ENCODE results near the gene IGIP.

Gene IGIP

GRCh38 chr5:140140435-140140834 lies 14.7 kb downstream of the IGIP start:
- Mint-ChIP-seq H3K36me3 (ENCODE audit: low read depth) (no peaks in the 10 kb centered on the region), H3K4me3 (no peak overlapping the region), H3K9me3 (no peaks in the 10 kb centered on the region), H3K27ac (no peak overlapping the region), H3K4me1 (ENCODE audit: low read depth) (peaks cover 18% of the 10 kb centered on the region), H3K27me3 (peaks cover 22% of the 10 kb centered on the region)
- intact Hi-C loops (cut with micrococcal nuclease) = no loop called here

- H3K4me3 Mint-ChIP-seq = no peak overlapping the region
- intact Hi-C loops (cut with micrococcal nuclease) = no loop called here
These were observed 15.5 kb downstream of the IGIP start for GRCh38 chr5:140141241-140141640.

GRCh38 chr5:140142246-140142645 lies 16.5 kb downstream of the IGIP start:
- intact Hi-C loops (cut with micrococcal nuclease) = no loop called here
- Mint-ChIP-seq H3K9me3 (no peaks in the 10 kb centered on the region), H3K36me3 (ENCODE audit: low read depth) (no peaks in the 10 kb centered on the region), H3K4me1 (ENCODE audit: low read depth) (peaks cover 31% of the 10 kb centered on the region), H3K4me3 (no peak overlapping the region), H3K27me3 (peaks cover 39% of the 10 kb centered on the region), H3K27ac (no peak overlapping the region)

More at GRCh38 chr5:140141241-140141640, 15.5 kb downstream of the IGIP start:
- Mint-ChIP-seq H3K27ac (no peak overlapping the region), H3K9me3 (no peaks in the 10 kb centered on the region), H3K27me3 (peaks cover 29% of the 10 kb centered on the region), H3K4me1 (ENCODE audit: low read depth) (peaks cover 25% of the 10 kb centered on the region), H3K36me3 (ENCODE audit: low read depth) (no peaks in the 10 kb centered on the region)

GRCh38 chr5:140142856-140143255 lies 17.1 kb downstream of the IGIP start:
- no peaks in the 10 kb centered on the region for H3K36me3 Mint-ChIP-seq (ENCODE audit: low read depth)
- no peak overlapping the region for H3K27ac Mint-ChIP-seq
- peaks cover 31% of the 10 kb centered on the region for H3K4me1 Mint-ChIP-seq (ENCODE audit: low read depth)
- H3K9me3 Mint-ChIP-seq = no peaks in the 10 kb centered on the region
- intact Hi-C loops (cut with micrococcal nuclease) = no loop called here
- H3K4me3 Mint-ChIP-seq = no peak overlapping the region
- peaks cover 45% of the 10 kb centered on the region for H3K27me3 Mint-ChIP-seq

GRCh38 chr5:140143521-140144258 lies 18.0 kb downstream of the IGIP start:
- Mint-ChIP-seq H3K36me3 (ENCODE audit: low read depth) (no peaks in the 10 kb centered on the region), H3K4me3 (no peak overlapping the region), H3K27ac (no peak overlapping the region), H3K27me3 (peaks cover 53% of the 10 kb centered on the region), H3K9me3 (no peaks in the 10 kb centered on the region), H3K4me1 (ENCODE audit: low read depth) (peaks cover 31% of the 10 kb centered on the region)
- intact Hi-C loops (cut with micrococcal nuclease) = loop anchor here (2.0 kb wide), 1 partner anchor 29 kb away; the partner anchor contains the start of gene PURA

GRCh38 chr5:140145256-140145655 lies 19.5 kb downstream of the IGIP start:
- peaks cover 31% of the 10 kb centered on the region for H3K4me1 Mint-ChIP-seq (ENCODE audit: low read depth)
- peaks cover 50% of the 10 kb centered on the region for H3K27me3 Mint-ChIP-seq
- H3K4me3 Mint-ChIP-seq = peak overlapping the region; percentile 59
- H3K27ac Mint-ChIP-seq = no peak overlapping the region
- intact Hi-C loops (cut with micrococcal nuclease) = loop anchor here (2.0 kb wide), 1 partner anchor 30 kb away; the partner anchor contains the start of gene PURA
- H3K9me3 Mint-ChIP-seq = no peaks in the 10 kb centered on the region
- H3K36me3 Mint-ChIP-seq (ENCODE audit: low read depth) = no peaks in the 10 kb centered on the region

- no peaks in the 10 kb centered on the region for H3K9me3 Mint-ChIP-seq
- H3K4me1 Mint-ChIP-seq (ENCODE audit: low read depth) = peaks cover 31% of the 10 kb centered on the region
- H3K4me3 Mint-ChIP-seq = peak overlapping the region; percentile 59
- peaks cover 50% of the 10 kb centered on the region for H3K27me3 Mint-ChIP-seq
- intact Hi-C loops (cut with micrococcal nuclease) = loop anchor here (1.0 to 2.0 kb wide), 2 partner anchors 11 to 31 kb away; partner anchors contain the start of gene PURA
- no peaks in the 10 kb centered on the region for H3K36me3 Mint-ChIP-seq (ENCODE audit: low read depth)
- peak overlapping the region; percentile 56 for H3K27ac Mint-ChIP-seq
These were observed 20.2 kb downstream of the IGIP start for GRCh38 chr5:140145818-140146522.

GRCh38 chr5:140146523-140146842 lies 20.7 kb downstream of the IGIP start:
- H3K27me3 Mint-ChIP-seq = peaks cover 50% of the 10 kb centered on the region

GRCh38 chr5:140147460-140147859 lies 21.7 kb downstream of the IGIP start:
- Mint-ChIP-seq H3K9me3 (no peaks in the 10 kb centered on the region), H3K27ac (no peak overlapping the region), H3K4me1 (ENCODE audit: low read depth) (peaks cover 31% of the 10 kb centered on the region), H3K4me3 (no peak overlapping the region), H3K27me3 (peaks cover 50% of the 10 kb centered on the region), H3K36me3 (ENCODE audit: low read depth) (no peaks in the 10 kb centered on the region)
- intact Hi-C loops (cut with micrococcal nuclease) = no loop called here

More at GRCh38 chr5:140146523-140146842, 20.7 kb downstream of the IGIP start:
- H3K9me3 Mint-ChIP-seq = no peaks in the 10 kb centered on the region
- intact Hi-C loops (cut with micrococcal nuclease) = loop anchor here (1.0 kb wide), 1 partner anchor 11 kb away; no protein-coding TSS in a partner anchor
- peak overlapping the region; percentile 59 for H3K4me3 Mint-ChIP-seq
- H3K27ac Mint-ChIP-seq = peak overlapping the region; percentile 56
- peaks cover 31% of the 10 kb centered on the region for H3K4me1 Mint-ChIP-seq (ENCODE audit: low read depth)
- H3K36me3 Mint-ChIP-seq (ENCODE audit: low read depth) = no peaks in the 10 kb centered on the region

GRCh38 chr5:140148508-140148907 lies 22.8 kb downstream of the IGIP start:
- Mint-ChIP-seq H3K27me3 (peaks cover 46% of the 10 kb centered on the region), H3K4me3 (no peak overlapping the region), H3K9me3 (no peaks in the 10 kb centered on the region), H3K4me1 (ENCODE audit: low read depth) (peaks cover 37% of the 10 kb centered on the region), H3K36me3 (ENCODE audit: low read depth) (no peaks in the 10 kb centered on the region), H3K27ac (no peak overlapping the region)
- intact Hi-C loops (cut with micrococcal nuclease) = no loop called here

- intact Hi-C loops (cut with micrococcal nuclease) = no loop called here
- H3K9me3 Mint-ChIP-seq = no peaks in the 10 kb centered on the region
- H3K27me3 Mint-ChIP-seq = peaks cover 40% of the 10 kb centered on the region
- H3K27ac Mint-ChIP-seq = no peak overlapping the region
- H3K4me3 Mint-ChIP-seq = no peak overlapping the region
- no peaks in the 10 kb centered on the region for H3K36me3 Mint-ChIP-seq (ENCODE audit: low read depth)
- peaks cover 29% of the 10 kb centered on the region for H3K4me1 Mint-ChIP-seq (ENCODE audit: low read depth)
These were observed 24.5 kb downstream of the IGIP start for GRCh38 chr5:140150201-140150600.

- no peaks in the 10 kb centered on the region for H3K9me3 Mint-ChIP-seq
- intact Hi-C loops (cut with micrococcal nuclease) = no loop called here
- no peak overlapping the region for H3K4me3 Mint-ChIP-seq
- peaks cover 29% of the 10 kb centered on the region for H3K27me3 Mint-ChIP-seq
- no peaks in the 10 kb centered on the region for H3K36me3 Mint-ChIP-seq (ENCODE audit: low read depth)
- H3K27ac Mint-ChIP-seq = no peak overlapping the region
- peaks cover 17% of the 10 kb centered on the region for H3K4me1 Mint-ChIP-seq (ENCODE audit: low read depth)
These were observed 25.6 kb downstream of the IGIP start for GRCh38 chr5:140151144-140152021.

- peaks cover 20% of the 10 kb centered on the region for H3K27me3 Mint-ChIP-seq
These were observed 26.6 kb downstream of the IGIP start for GRCh38 chr5:140152022-140152999.

More at GRCh38 chr5:140152022-140152999, 26.6 kb downstream of the IGIP start:
- H3K9me3 Mint-ChIP-seq = no peaks in the 10 kb centered on the region
- intact Hi-C loops (cut with micrococcal nuclease) = no loop called here
- H3K27ac Mint-ChIP-seq = no peak overlapping the region
- no peak overlapping the region for H3K4me3 Mint-ChIP-seq
- peaks cover 18% of the 10 kb centered on the region for H3K4me1 Mint-ChIP-seq (ENCODE audit: low read depth)
- H3K36me3 Mint-ChIP-seq (ENCODE audit: low read depth) = no peaks in the 10 kb centered on the region

All from dendritic cell treated with granulocyte-macrophage colony-stimulating factor and Interleukin-4, amounts not matched to agents 40 ng/mL and 50 ng/mL, for 4 days (primary cell).